ENCODE measurements around the gene STRAP. TPM values are rescaled to one million over a fixed set of nuclear protein-coding genes. Genes with fewer than 3 reads are reported as not detected.
"Not testable (repeated sequence)": the region's sequence is repeated elsewhere in the genome, so short reads cannot be mapped to it uniquely, and the experiment has no call there.

STRAP gene
- total RNA-seq, 1 donor from 2014 or later = 31.9 TPM

DNA sequence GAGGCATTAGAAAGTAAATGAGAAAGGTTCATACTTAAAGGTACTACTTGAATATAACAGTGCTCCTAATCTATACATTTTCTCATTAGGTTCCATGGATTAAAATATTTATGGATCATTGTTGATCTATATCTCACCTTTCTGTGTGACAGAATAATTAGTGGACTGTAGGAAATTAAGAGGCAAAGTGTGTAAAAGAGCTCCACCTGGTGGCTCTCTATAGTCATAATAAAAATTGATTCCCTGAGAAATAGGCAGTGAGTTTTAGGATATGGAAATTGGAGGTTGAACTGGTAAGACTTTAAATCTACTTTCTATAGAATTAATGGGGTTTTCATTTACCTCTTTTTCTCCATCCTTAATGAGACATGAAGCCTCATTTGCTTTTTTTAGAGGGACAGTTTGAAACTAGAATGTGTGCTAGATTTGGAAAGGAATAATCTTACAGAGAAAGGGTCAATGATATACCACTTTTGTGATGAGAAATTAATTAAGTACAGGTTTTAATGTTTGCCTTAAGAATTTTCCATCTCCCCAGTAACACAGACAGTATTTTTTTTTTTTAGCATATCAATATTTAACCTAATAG lies 17.2 kb downstream of the STRAP start:
- TF ChIP-seq POLR2A (IDR thresholded peaks at IDR 0.05) (no peak), POLR2AphosphoS5 (IDR thresholded peaks at IDR 0.05; ENCODE audit: insufficient read depth in 1 of 2, low read depth in 1 of 2) (no peak)
- TF ChIP-seq, protein P1, sequence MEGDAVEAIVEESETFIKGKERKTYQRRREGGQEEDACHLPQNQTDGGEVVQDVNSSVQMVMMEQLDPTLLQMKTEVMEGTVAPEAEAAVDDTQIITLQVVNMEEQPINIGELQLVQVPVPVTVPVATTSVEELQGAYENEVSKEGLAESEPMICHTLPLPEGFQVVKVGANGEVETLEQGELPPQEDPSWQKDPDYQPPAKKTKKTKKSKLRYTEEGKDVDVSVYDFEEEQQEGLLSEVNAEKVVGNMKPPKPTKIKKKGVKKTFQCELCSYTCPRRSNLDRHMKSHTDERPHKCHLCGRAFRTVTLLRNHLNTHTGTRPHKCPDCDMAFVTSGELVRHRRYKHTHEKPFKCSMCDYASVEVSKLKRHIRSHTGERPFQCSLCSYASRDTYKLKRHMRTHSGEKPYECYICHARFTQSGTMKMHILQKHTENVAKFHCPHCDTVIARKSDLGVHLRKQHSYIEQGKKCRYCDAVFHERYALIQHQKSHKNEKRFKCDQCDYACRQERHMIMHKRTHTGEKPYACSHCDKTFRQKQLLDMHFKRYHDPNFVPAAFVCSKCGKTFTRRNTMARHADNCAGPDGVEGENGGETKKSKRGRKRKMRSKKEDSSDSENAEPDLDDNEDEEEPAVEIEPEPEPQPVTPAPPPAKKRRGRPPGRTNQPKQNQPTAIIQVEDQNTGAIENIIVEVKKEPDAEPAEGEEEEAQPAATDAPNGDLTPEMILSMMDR (IDR thresholded peaks at IDR 0.05) = peak; percentile 34 to 49 (median 43)
- H3K36me3 ChIP-seq = peaks cover 0 to 53% of the 10 kb centered on the region in 2 donors
- H3K27ac ChIP-seq = no peak overlapping the region
- H3K4me3 ChIP-seq = no peak overlapping the region
- DNase-seq (ENCODE audit: extremely low spot score in 2 of 2) = no peak
- H3K9me3 ChIP-seq = no peaks in the 10 kb centered on the region
- no peaks in the 10 kb centered on the region for H3K27me3 ChIP-seq
- H3K4me1 ChIP-seq = no peaks in the 10 kb centered on the region
- intact Hi-C loops (cut with DNase I) = no loop called here

DNA sequence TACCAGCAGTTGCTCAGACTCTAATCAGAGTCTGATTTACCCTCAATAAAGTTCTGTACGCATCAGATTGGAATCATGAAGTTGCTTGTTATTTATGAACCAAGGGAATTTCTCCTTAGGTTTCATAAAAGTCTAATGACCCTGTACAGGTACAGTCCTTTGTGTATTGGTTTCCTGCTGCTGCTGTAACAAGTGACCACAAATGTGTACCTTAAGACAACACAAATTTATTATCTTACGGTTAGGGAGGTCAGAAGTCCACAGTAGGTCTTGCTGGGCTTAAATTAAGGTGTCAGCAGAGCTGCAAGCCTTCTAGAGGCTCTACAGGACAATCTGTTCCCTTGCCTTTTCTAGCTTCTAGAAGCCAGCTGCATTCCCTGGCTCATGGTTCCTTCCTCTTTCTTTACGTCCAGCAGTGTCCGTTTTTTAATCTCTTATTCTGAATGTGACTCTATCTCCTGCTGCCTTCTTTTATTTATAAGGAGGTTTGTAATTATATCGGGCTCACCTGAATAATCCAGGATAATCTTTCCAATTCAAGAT lies 22.3 kb downstream of the STRAP start:
- Histone ChIP-seq H3K4me3 (no peak overlapping the region), H3K27me3 (no peaks in the 10 kb centered on the region), H3K27ac (no peak overlapping the region), H3K9me3 (no peaks in the 10 kb centered on the region), H3K4me1 (no peaks in the 10 kb centered on the region), H3K36me3 (peaks cover 0 to 45% of the 10 kb centered on the region in 2 donors)
- intact Hi-C loops (cut with DNase I) = no loop called here
- TF ChIP-seq, protein P1 (IDR thresholded peaks at IDR 0.05) = no peak
- TF ChIP-seq POLR2A (IDR thresholded peaks at IDR 0.05) (no peak), POLR2AphosphoS5 (IDR thresholded peaks at IDR 0.05; ENCODE audit: insufficient read depth in 1 of 2, low read depth in 1 of 2) (no peak)
- no peak for DNase-seq (ENCODE audit: extremely low spot score in 2 of 2)

DNA sequence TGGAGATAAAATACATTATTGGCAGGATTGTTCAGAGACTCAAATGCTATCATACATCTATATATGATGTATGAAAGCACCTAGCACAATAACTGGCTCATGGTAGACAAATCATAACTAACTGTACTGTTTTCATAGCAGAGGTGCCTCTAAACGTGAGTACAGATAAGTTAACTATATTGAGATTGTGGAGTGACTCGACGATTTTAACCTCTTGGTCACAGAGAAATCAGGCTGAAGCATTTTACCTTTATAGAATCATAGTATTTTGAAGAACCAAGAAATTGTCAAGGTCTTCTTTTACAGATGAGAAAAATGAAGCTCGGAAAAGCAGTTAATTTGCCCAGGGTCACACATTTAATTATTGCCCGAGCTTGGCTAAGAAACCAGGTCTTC lies 28.3 kb downstream of the STRAP start:
- intact Hi-C loops (cut with DNase I) = no loop called here
- DNase-seq (ENCODE audit: extremely low spot score in 2 of 2) = no peak
- H3K27ac ChIP-seq = peak overlapping the region; percentile 92

DNA sequence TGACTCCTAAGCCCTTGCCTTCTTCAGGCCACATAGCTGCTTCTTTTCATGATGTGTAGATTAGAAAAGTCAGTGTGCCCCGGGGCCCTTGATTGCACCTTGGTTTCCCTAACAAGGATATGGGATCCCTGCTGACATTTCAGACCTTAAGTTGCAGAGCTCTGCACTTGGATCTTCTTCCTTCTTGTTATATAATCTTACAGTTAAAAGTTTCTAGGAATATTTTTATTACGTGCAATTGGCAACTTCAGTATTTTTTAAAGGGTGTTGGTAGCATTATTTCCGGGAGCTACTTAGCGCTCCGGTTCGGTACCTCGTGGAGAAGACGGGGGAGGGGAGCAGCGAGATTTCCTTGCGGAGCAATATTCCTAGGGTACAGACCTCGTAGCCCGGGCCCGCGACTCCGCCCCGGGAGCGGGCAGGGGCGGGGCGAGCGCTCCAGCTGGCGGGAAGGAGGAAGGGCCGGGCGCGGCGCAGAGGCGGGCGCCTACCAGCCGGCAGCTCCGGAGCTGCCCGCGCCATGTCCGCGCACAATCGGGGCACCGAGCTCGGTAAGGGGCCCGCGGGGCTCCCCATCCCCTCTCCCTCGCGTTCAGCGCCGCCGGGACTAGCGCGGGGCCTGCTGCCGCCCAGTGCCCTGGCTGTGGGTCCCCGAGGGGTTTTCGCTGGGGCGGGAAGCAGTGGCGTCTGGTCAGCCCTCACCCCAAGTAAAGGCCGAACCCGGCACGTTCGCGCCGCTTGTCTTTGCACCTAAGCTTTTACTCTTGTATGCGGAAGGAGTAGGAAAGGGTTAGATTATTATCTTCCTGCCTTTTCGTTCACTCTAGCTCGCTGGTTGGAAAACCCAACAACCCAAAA lies 28.9 kb downstream of the STRAP start, which contains the start of gene DERA:
TSS of gene DERA (plus strand) at position 469 of the 858 bp plus-strand sequence. CDS start at position 521, 52 bp downstream.
- peaks cover 8% of the 10 kb centered on the region for H3K4me1 ChIP-seq
- H3K27ac ChIP-seq = peak within 1 kb of the TSS; percentile 92
- TF ChIP-seq, protein P1 (IDR thresholded peaks at IDR 0.05) = peak in 2 of 3 experiments; percentile 10 to 12
- TF ChIP-seq POLR2AphosphoS5 (IDR thresholded peaks at IDR 0.05; ENCODE audit: insufficient read depth in 1 of 2, low read depth in 1 of 2) (peak; percentile 4 to 85), POLR2A (IDR thresholded peaks at IDR 0.05) (peak in 1 of 2 donors; percentile 85)
- H3K4me3 ChIP-seq = peak within 1 kb of the TSS; percentile 51 to 80
- peaks cover 0 to 7% of the 10 kb centered on the region in 2 donors for H3K36me3 ChIP-seq
- no peaks in the 10 kb centered on the region for H3K27me3 ChIP-seq
- no peaks in the 10 kb centered on the region for H3K9me3 ChIP-seq
- intact Hi-C loops (cut with DNase I) = no loop called here
- no peak for DNase-seq (ENCODE audit: extremely low spot score in 2 of 2)

More for the DNA sequence above, 28.3 kb downstream of the STRAP start:
- TF ChIP-seq, protein P1 (IDR thresholded peaks at IDR 0.05) = no peak
- TF ChIP-seq POLR2AphosphoS5 (IDR thresholded peaks at IDR 0.05; ENCODE audit: insufficient read depth in 1 of 2, low read depth in 1 of 2) (no peak), POLR2A (IDR thresholded peaks at IDR 0.05) (no peak)
- Histone ChIP-seq H3K36me3 (peaks cover 0 to 7% of the 10 kb centered on the region in 2 donors), H3K27me3 (no peaks in the 10 kb centered on the region), H3K9me3 (no peaks in the 10 kb centered on the region), H3K4me3 (peak overlapping the region; percentile 51 to 80), H3K4me1 (peaks cover 8% of the 10 kb centered on the region)

DNA sequence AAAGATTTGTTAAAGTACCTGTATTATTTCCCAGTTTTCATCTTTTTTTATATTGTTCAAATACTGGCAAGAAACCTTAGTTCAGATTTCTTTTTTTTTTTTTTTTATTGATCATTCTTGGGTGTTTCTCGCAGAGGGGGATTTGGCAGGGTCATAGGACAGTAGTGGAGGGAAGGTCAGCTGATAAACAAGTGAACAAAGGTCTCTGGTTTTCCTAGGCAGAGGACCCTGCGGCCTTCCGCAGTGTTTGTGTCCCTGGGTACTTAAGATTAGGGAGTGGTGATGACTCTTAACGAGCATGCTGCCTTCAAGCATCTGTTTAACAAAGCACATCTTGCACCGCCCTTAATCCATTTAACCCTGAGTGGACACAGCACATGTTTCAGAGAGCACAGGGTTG lies 29.7 kb downstream of the STRAP start:
- H3K36me3 ChIP-seq; H3K9me3 ChIP-seq; H3K27me3 ChIP-seq; intact Hi-C loops (cut with DNase I); H3K4me1 ChIP-seq; DNase-seq (ENCODE audit: extremely low spot score in 2 of 2): not testable (repeated sequence)
- Histone ChIP-seq H3K27ac (peak overlapping the region; percentile 92), H3K4me3 (peak overlapping the region; percentile 51 to 80)

DNA sequence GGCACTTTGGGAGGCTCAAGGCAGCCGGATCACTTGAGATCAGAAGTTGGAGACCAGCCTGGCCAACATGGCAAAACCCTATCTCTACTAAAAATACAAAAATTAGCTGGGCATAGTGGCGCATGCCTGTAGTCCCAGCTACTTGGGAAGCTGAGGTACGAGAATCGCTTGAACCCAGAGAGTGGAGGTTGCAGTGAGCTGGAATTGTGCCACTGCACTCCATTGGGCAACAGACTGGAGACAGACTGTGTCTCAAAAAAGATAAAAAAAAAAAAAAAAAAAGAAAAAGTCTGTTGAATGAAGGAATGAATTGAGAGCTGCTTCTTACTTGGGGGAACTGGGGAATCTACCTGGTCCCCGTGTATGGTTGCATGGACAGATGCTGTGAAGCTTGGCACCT lies 31.9 kb downstream of the STRAP start:
- H3K4me3 ChIP-seq; intact Hi-C loops (cut with DNase I); H3K27me3 ChIP-seq; H3K4me1 ChIP-seq; H3K27ac ChIP-seq; H3K36me3 ChIP-seq; DNase-seq (ENCODE audit: extremely low spot score in 2 of 2); H3K9me3 ChIP-seq: not testable (repeated sequence)
